Natural killer cell (primary cell): ENCODE data around the gene CDR2L. TPM values are rescaled to one million over a fixed set of nuclear protein-coding genes. Genes with fewer than 3 reads are reported as not detected.

Experiments
- ATAC-seq, 3 donors: fragments of 150-1000 bp in 2 of 3; fragments of 200-7000 bp in 1 of 3; cut with Tn5 transposase; 1 replicate in 1 of 3; 2 replicates in 2 of 3; pipeline ENCODE4 v1.10.0; 2021; ENCODE audit warnings: mild to moderate bottlenecking in 2 of 3, moderate library complexity in 2 of 3
- DNase-seq, 2 donors: peaks; one replicate each; pipeline versions ENCODE4 v3.0.0 to v3.0.0-alpha.2; 2013 to 2021; ENCODE audit warnings: mixed read lengths in 1 of 2
- H3K27ac ChIP-seq: one replicate; pipeline ENCODE4 v1.5.1; 2013; ENCODE audit warnings: mild to moderate bottlenecking, low read length
- H3K27me3 ChIP-seq: one replicate; pipeline ENCODE4 v1.6.1; 2013; ENCODE audit warnings: low read length; ENCODE audit not compliant: control insufficient read depth, insufficient read depth
- H3K36me3 ChIP-seq: one replicate; pipeline ENCODE4 v1.6.1; 2013; ENCODE audit warnings: low read length; ENCODE audit not compliant: control insufficient read depth, insufficient read depth
- H3K4me1 ChIP-seq: one replicate; pipeline ENCODE4 v1.6.1; 2013; ENCODE audit warnings: low read length; ENCODE audit not compliant: control insufficient read depth, insufficient read depth
- H3K4me3 ChIP-seq: one replicate; pipeline ENCODE4 v1.5.1; 2013; ENCODE audit warnings: low read length
- H3K9me3 ChIP-seq: one replicate; pipeline ENCODE4 v1.6.1; 2013; ENCODE audit warnings: low read length; ENCODE audit not compliant: control insufficient read depth, insufficient read depth
- H3K27ac Mint-ChIP-seq, 2 donors: one replicate each; pipeline ENCODE4 v1.8.0; 2022; ENCODE audit warnings: mild to moderate bottlenecking in 2 of 2, mixed read lengths in 2 of 2, moderate library complexity in 1 of 2
- H3K27me3 Mint-ChIP-seq, 2 donors: one replicate each; pipeline ENCODE4 v1.8.0; 2022; ENCODE audit warnings: low read depth in 2 of 2, mixed read lengths in 2 of 2
- H3K36me3 Mint-ChIP-seq: one replicate; pipeline ENCODE4 v1.8.0; 2022; ENCODE audit warnings: mixed read lengths
- H3K4me1 Mint-ChIP-seq, 2 donors: one replicate each; pipeline ENCODE4 v1.8.0; 2022; ENCODE audit warnings: mixed read lengths in 2 of 2
- H3K4me3 Mint-ChIP-seq: one replicate; pipeline ENCODE4 v1.8.0; 2022; ENCODE audit warnings: mild to moderate bottlenecking, moderate library complexity, mixed read lengths
- H3K9me3 Mint-ChIP-seq, 2 donors: one replicate each; pipeline ENCODE4 v1.8.0; 2022; ENCODE audit warnings: mixed read lengths in 2 of 2
- CTCF ChIP-seq: fragments of 200-600 bp; IDR thresholded peaks from one replicate; pipeline ENCODE4 v1.8.0; 2022; ENCODE audit warnings: antibody characterized with exemption
- WGBS: methylation state at CpG from one replicate; pipeline ENCODE4 v1.1.7; 2013; ENCODE audit warnings: missing lambda C conversion rate; ENCODE audit not compliant: insufficient coverage; 5-methylcytosine and 5-hydroxymethylcytosine counted together
- intact Hi-C: fragments of 100-400 bp; cut with micrococcal nuclease; formaldehyde crosslinking; loops from one replicate; pipeline ENCODE4 v1.14.2; 2022
- total RNA-seq, 4 donors: library from RNA; stranded (reverse); fragments of 120-200 nt in 1 of 4; gene quantifications; one replicate each; pipeline versions ENCODE4 v1.2.3 to v1.2.4, GENCODE V29; 2013 to 2022

CDR2L gene
- total RNA-seq, 3 donors from 2014 or later (not counting 1 experiment from before 2014, with no cell fraction given) = 0.14 to 0.23 TPM; not detected in 1

GRCh38 chr17:75033346-75034235 is 46.2 kb downstream of the CDR2L start:
- H3K27ac Mint-ChIP-seq = peak overlapping the region; percentile 96 to 98
- Histone ChIP-seq H3K4me3 (peak overlapping the region; percentile 83), H3K27me3 (no peaks in the 10 kb centered on the region), H3K4me1 (peaks cover 46% of the 10 kb centered on the region), H3K27ac (no peak overlapping the region), H3K9me3 (no peaks in the 10 kb centered on the region), H3K36me3 (peaks cover 2% of the 10 kb centered on the region)
- intact Hi-C loops = no loop called here
- under 1% methylated on average over 36 of the region's 36 CpGs for WGBS
- peaks cover 31 to 43% of the 10 kb centered on the region in 2 donors for H3K4me1 Mint-ChIP-seq
- no peaks in the 10 kb centered on the region for H3K9me3 Mint-ChIP-seq
- TF ChIP-seq CTCF = no peak
- DNase-seq (peak; percentile 85 to 92), ATAC-seq (peak; percentile 55 to 59 (median 55))
- H3K36me3 Mint-ChIP-seq = peaks cover 2% of the 10 kb centered on the region
- peak overlapping the region; percentile 94 for H3K4me3 Mint-ChIP-seq
- H3K27me3 Mint-ChIP-seq = peaks cover 0 to 11% of the 10 kb centered on the region in 2 donors

GRCh38 chr17:75034236-75034908 is 46.9 kb downstream of the CDR2L start:
- DNase-seq = peak; percentile 81 to 86
- Mint-ChIP-seq H3K27me3 (peaks cover 0 to 11% of the 10 kb centered on the region in 2 donors), H3K9me3 (no peaks in the 10 kb centered on the region), H3K4me3 (peak overlapping the region; percentile 94), H3K4me1 (peaks cover 31 to 43% of the 10 kb centered on the region in 2 donors), H3K36me3 (peaks cover 8% of the 10 kb centered on the region), H3K27ac (peak overlapping the region; percentile 96 to 98)
- no peak for TF ChIP-seq CTCF
- Histone ChIP-seq H3K9me3 (no peaks in the 10 kb centered on the region), H3K4me3 (peak overlapping the region; percentile 83), H3K4me1 (peaks cover 46% of the 10 kb centered on the region), H3K27me3 (no peaks in the 10 kb centered on the region), H3K36me3 (peaks cover 6% of the 10 kb centered on the region), H3K27ac (peak overlapping the region; percentile 15)
- intact Hi-C loops = no loop called here
- under 1% methylated on average over 43 of the region's 43 CpGs for WGBS
- ATAC-seq = peak; percentile 66 to 72 (median 67)

- intact Hi-C loops = no loop called here
- ATAC-seq (peak in 2 of 3 donors; percentile 27 to 42), DNase-seq (peak in 1 of 2 donors; percentile 98)
- Mint-ChIP-seq H3K9me3 (no peaks in the 10 kb centered on the region), H3K27ac (no peak overlapping the region), H3K4me1 (peaks cover 31 to 43% of the 10 kb centered on the region in 2 donors), H3K36me3 (peaks cover 16% of the 10 kb centered on the region), H3K4me3 (no peak overlapping the region), H3K27me3 (peaks cover 0 to 11% of the 10 kb centered on the region in 2 donors)
- Histone ChIP-seq H3K27ac (no peak overlapping the region), H3K36me3 (peaks cover 21% of the 10 kb centered on the region), H3K4me3 (no peak overlapping the region), H3K27me3 (no peaks in the 10 kb centered on the region), H3K9me3 (no peaks in the 10 kb centered on the region), H3K4me1 (peaks cover 46% of the 10 kb centered on the region)
- no peak for TF ChIP-seq CTCF
- 72% methylated on average over 27 of the region's 27 CpGs for WGBS
These were observed 49.3 kb downstream of the CDR2L start for GRCh38 chr17:75036643-75037268.
